ENCODE results near the gene ANKS6.

ANKS6 gene

GRCh38 chr9:98790134-98790841 is 6.1 kb downstream of the ANKS6 start:
- no peak for DNase-seq

- no peak for DNase-seq
Observed at GRCh38 chr9:98789483-98790133, 6.7 kb downstream of the ANKS6 start.

GRCh38 chr9:98787766-98788335 is 8.5 kb downstream of the ANKS6 start:
- DNase-seq: no peak

GRCh38 chr9:98786750-98787510 is 9.4 kb downstream of the ANKS6 start:
- no peak for DNase-seq

- DNase-seq: no peak
Observed at GRCh38 chr9:98784831-98785806, 11.2 kb downstream of the ANKS6 start.

- DNase-seq: no peak
Observed at GRCh38 chr9:98783518-98784226, 12.7 kb downstream of the ANKS6 start.

- no peak for DNase-seq
Observed at GRCh38 chr9:98781588-98782383, 14.6 kb downstream of the ANKS6 start.

GRCh38 chr9:98780059-98780749 is 16.2 kb downstream of the ANKS6 start:
- DNase-seq: no peak

GRCh38 chr9:98778711-98779530 is 17.4 kb downstream of the ANKS6 start:
- no peak for DNase-seq

- no peak for DNase-seq
Observed at GRCh38 chr9:98778251-98778650, 18.1 kb downstream of the ANKS6 start.

- DNase-seq: no peak
Observed at GRCh38 chr9:98777618-98778017, 18.7 kb downstream of the ANKS6 start.

GRCh38 chr9:98775831-98776441 is 20.4 kb downstream of the ANKS6 start:
- DNase-seq: no peak

GRCh38 chr9:98774746-98775145 is 21.6 kb downstream of the ANKS6 start:
- DNase-seq: no peak

GRCh38 chr9:98773721-98774120 is 22.6 kb downstream of the ANKS6 start:
- no peak for DNase-seq

GRCh38 chr9:98772364-98773155 is 23.8 kb downstream of the ANKS6 start:
- no peak for DNase-seq

- no peak for DNase-seq
Observed at GRCh38 chr9:98771209-98771874, 25.0 kb downstream of the ANKS6 start.

- DNase-seq: no peak
Observed at GRCh38 chr9:98770717-98771116, 25.6 kb downstream of the ANKS6 start.

All from T1000 (cell line).